GM19397 (cell line): Measurements from ENCODE around the gene TMTC4.
"Not testable (repeated sequence)": the region's sequence is repeated elsewhere in the genome, so short reads cannot be mapped to it uniquely, and the experiment has no call there.

Experiments used
- ATAC-seq: cut with Tn5 transposase; IDR thresholded peaks from one replicate; pipeline ENCODE4 v1.9.1; 2021; ENCODE audit warnings: mild to moderate bottlenecking, moderate library complexity; ENCODE audit not compliant: unreplicated experiment

TMTC4 gene

GRCh38 chr13:100630555-100630954 is 44.0 kb downstream of the TMTC4 start:
- no peak for ATAC-seq

- ATAC-seq: no peak
Measured at GRCh38 chr13:100627120-100627519, 47.5 kb downstream of the TMTC4 start.

GRCh38 chr13:100625447-100625846 is 49.1 kb downstream of the TMTC4 start:
- ATAC-seq: no peak

GRCh38 chr13:100620792-100621191 is 53.8 kb downstream of the TMTC4 start:
- no peak for ATAC-seq

- ATAC-seq: no peak
Measured at GRCh38 chr13:100619940-100620339, 54.7 kb downstream of the TMTC4 start.

GRCh38 chr13:100618897-100619296 is 55.7 kb downstream of the TMTC4 start:
- ATAC-seq: not testable (repeated sequence)

- no peak for ATAC-seq
Measured at GRCh38 chr13:100613031-100613430, 61.6 kb downstream of the TMTC4 start.

- ATAC-seq: no peak
Measured at GRCh38 chr13:100611678-100612492, 62.7 kb downstream of the TMTC4 start.

- ATAC-seq: no peak
Measured at GRCh38 chr13:100610391-100611347, 63.9 kb downstream of the TMTC4 start.

GRCh38 chr13:100608906-100609305 is 65.7 kb downstream of the TMTC4 start:
- ATAC-seq: peak; percentile 79

- no peak for ATAC-seq
Measured at GRCh38 chr13:100608489-100608888, 66.1 kb downstream of the TMTC4 start.

- no peak for ATAC-seq
Measured at GRCh38 chr13:100604918-100605710, 69.5 kb downstream of the TMTC4 start.

GRCh38 chr13:100602493-100603111 is 72.0 kb downstream of the TMTC4 start:
- no peak for ATAC-seq

- no peak for ATAC-seq
Measured at GRCh38 chr13:100601716-100602115, 72.9 kb downstream of the TMTC4 start.

- ATAC-seq: no peak
Measured at GRCh38 chr13:100600915-100601314, 73.7 kb downstream of the TMTC4 start.

GRCh38 chr13:100600461-100600860 is 74.1 kb downstream of the TMTC4 start:
- no peak for ATAC-seq

- ATAC-seq: no peak
Measured at GRCh38 chr13:100597253-100597652, 77.3 kb downstream of the TMTC4 start.

GRCh38 chr13:100596516-100596915 is 78.1 kb downstream of the TMTC4 start:
- no peak for ATAC-seq

GRCh38 chr13:100594731-100595130 is 79.9 kb downstream of the TMTC4 start:
- no peak for ATAC-seq

- no peak for ATAC-seq
Measured at GRCh38 chr13:100594255-100594654, 80.3 kb downstream of the TMTC4 start.
